Measurements from ENCODE around the gene TNNI2.
"Not testable (repeated sequence)": the region's sequence is repeated elsewhere in the genome, so short reads cannot be mapped to it uniquely, and the experiment has no call there.

Gene TNNI2

GRCh38 chr11:1810761-1811160 lies 28.0 kb upstream of the TNNI2 start:
- Histone ChIP-seq H3K9ac (ENCODE audit: low read length in 2 of 2) (no peak overlapping the region), H3K36me3 (ENCODE audit: control insufficient read depth in 2 of 2, insufficient read depth in 2 of 2, low read length in 2 of 2) (no peaks in the 10 kb centered on the region), H3K27me3 (ENCODE audit: control insufficient read depth in 1 of 2, insufficient read depth in 2 of 2, low read length in 2 of 2) (peaks cover 3 to 7% of the 10 kb centered on the region in 2 donors), H3K4me1 (ENCODE audit: control insufficient read depth, insufficient read depth, low read length) (no peaks in the 10 kb centered on the region), H3K27ac (ENCODE audit: low read length) (no peak overlapping the region), H3K4me3 (ENCODE audit: low read length in 2 of 2) (no peak overlapping the region), H3K9me3 (ENCODE audit: control insufficient read depth in 2 of 2, low read length in 2 of 2) (peaks cover 3 to 4% of the 10 kb centered on the region in 2 donors)

- peaks cover 3 to 4% of the 10 kb centered on the region in 2 donors for H3K9me3 ChIP-seq (ENCODE audit: control insufficient read depth in 2 of 2, low read length in 2 of 2)
- no peaks in the 10 kb centered on the region for H3K36me3 ChIP-seq (ENCODE audit: control insufficient read depth in 2 of 2, insufficient read depth in 2 of 2, low read length in 2 of 2)
- no peak overlapping the region for H3K9ac ChIP-seq (ENCODE audit: low read length in 2 of 2)
- peaks cover 3 to 7% of the 10 kb centered on the region in 2 donors for H3K27me3 ChIP-seq (ENCODE audit: control insufficient read depth in 1 of 2, insufficient read depth in 2 of 2, low read length in 2 of 2)
- H3K4me3 ChIP-seq (ENCODE audit: low read length in 2 of 2), result no peak overlapping the region
- H3K27ac ChIP-seq (ENCODE audit: low read length), result no peak overlapping the region
- no peaks in the 10 kb centered on the region for H3K4me1 ChIP-seq (ENCODE audit: control insufficient read depth, insufficient read depth, low read length)
Measured at GRCh38 chr11:1812274-1812673, 26.5 kb upstream of the TNNI2 start.

GRCh38 chr11:1812801-1813200 lies 26.0 kb upstream of the TNNI2 start:
- Histone ChIP-seq H3K4me3 (ENCODE audit: low read length in 2 of 2) (no peak overlapping the region), H3K27me3 (ENCODE audit: control insufficient read depth in 1 of 2, insufficient read depth in 2 of 2, low read length in 2 of 2) (peaks cover 3 to 5% of the 10 kb centered on the region in 2 donors), H3K4me1 (ENCODE audit: control insufficient read depth, insufficient read depth, low read length) (no peaks in the 10 kb centered on the region), H3K9ac (ENCODE audit: low read length in 2 of 2) (no peak overlapping the region), H3K9me3 (ENCODE audit: control insufficient read depth in 2 of 2, low read length in 2 of 2) (peaks cover 3 to 4% of the 10 kb centered on the region in 2 donors), H3K36me3 (ENCODE audit: control insufficient read depth in 2 of 2, insufficient read depth in 2 of 2, low read length in 2 of 2) (no peaks in the 10 kb centered on the region), H3K27ac (ENCODE audit: low read length) (no peak overlapping the region)

- not testable (repeated sequence) for H3K27ac ChIP-seq (ENCODE audit: low read length); H3K9me3 ChIP-seq (ENCODE audit: control insufficient read depth in 2 of 2, low read length in 2 of 2); H3K4me1 ChIP-seq (ENCODE audit: control insufficient read depth, insufficient read depth, low read length); H3K36me3 ChIP-seq (ENCODE audit: control insufficient read depth in 2 of 2, insufficient read depth in 2 of 2, low read length in 2 of 2); H3K27me3 ChIP-seq (ENCODE audit: control insufficient read depth in 1 of 2, insufficient read depth in 2 of 2, low read length in 2 of 2); H3K9ac ChIP-seq (ENCODE audit: low read length in 2 of 2); H3K4me3 ChIP-seq (ENCODE audit: low read length in 2 of 2)
Measured at GRCh38 chr11:1813356-1813755, 25.4 kb upstream of the TNNI2 start.

GRCh38 chr11:1814691-1815090 lies 24.1 kb upstream of the TNNI2 start:
- no peak overlapping the region for H3K4me3 ChIP-seq (ENCODE audit: low read length in 2 of 2)
- no peak overlapping the region for H3K27ac ChIP-seq (ENCODE audit: low read length)
- H3K9me3 ChIP-seq (ENCODE audit: control insufficient read depth in 2 of 2, low read length in 2 of 2), result peaks cover 7 to 14% of the 10 kb centered on the region in 2 donors
- peaks cover 3 to 5% of the 10 kb centered on the region in 2 donors for H3K27me3 ChIP-seq (ENCODE audit: control insufficient read depth in 1 of 2, insufficient read depth in 2 of 2, low read length in 2 of 2)
- no peak overlapping the region for H3K9ac ChIP-seq (ENCODE audit: low read length in 2 of 2)
- H3K4me1 ChIP-seq (ENCODE audit: control insufficient read depth, insufficient read depth, low read length), result no peaks in the 10 kb centered on the region
- no peaks in the 10 kb centered on the region for H3K36me3 ChIP-seq (ENCODE audit: control insufficient read depth in 2 of 2, insufficient read depth in 2 of 2, low read length in 2 of 2)

GRCh38 chr11:1815311-1815710 lies 23.5 kb upstream of the TNNI2 start:
- no peaks in the 10 kb centered on the region for H3K4me1 ChIP-seq (ENCODE audit: control insufficient read depth, insufficient read depth, low read length)
- no peaks in the 10 kb centered on the region for H3K36me3 ChIP-seq (ENCODE audit: control insufficient read depth in 2 of 2, insufficient read depth in 2 of 2, low read length in 2 of 2)
- no peak overlapping the region for H3K9ac ChIP-seq (ENCODE audit: low read length in 2 of 2)
- peaks cover 3 to 5% of the 10 kb centered on the region in 2 donors for H3K27me3 ChIP-seq (ENCODE audit: control insufficient read depth in 1 of 2, insufficient read depth in 2 of 2, low read length in 2 of 2)
- H3K4me3 ChIP-seq (ENCODE audit: low read length in 2 of 2), result no peak overlapping the region
- peaks cover 7 to 14% of the 10 kb centered on the region in 2 donors for H3K9me3 ChIP-seq (ENCODE audit: control insufficient read depth in 2 of 2, low read length in 2 of 2)
- no peak overlapping the region for H3K27ac ChIP-seq (ENCODE audit: low read length)

- Histone ChIP-seq H3K9ac (ENCODE audit: low read length in 2 of 2) (no peak overlapping the region), H3K4me1 (ENCODE audit: control insufficient read depth, insufficient read depth, low read length) (no peaks in the 10 kb centered on the region), H3K27ac (ENCODE audit: low read length) (no peak overlapping the region)
Measured at GRCh38 chr11:1815751-1816150, 23.0 kb upstream of the TNNI2 start.

GRCh38 chr11:1817000-1817399 lies 21.8 kb upstream of the TNNI2 start:
- no peaks in the 10 kb centered on the region for H3K36me3 ChIP-seq (ENCODE audit: control insufficient read depth in 2 of 2, insufficient read depth in 2 of 2, low read length in 2 of 2)
- no peaks in the 10 kb centered on the region for H3K4me1 ChIP-seq (ENCODE audit: control insufficient read depth, insufficient read depth, low read length)
- no peak overlapping the region for H3K27ac ChIP-seq (ENCODE audit: low read length)
- H3K9me3 ChIP-seq (ENCODE audit: control insufficient read depth in 2 of 2, low read length in 2 of 2), result peaks cover 7 to 14% of the 10 kb centered on the region in 2 donors
- no peak overlapping the region for H3K9ac ChIP-seq (ENCODE audit: low read length in 2 of 2)
- no peak overlapping the region for H3K4me3 ChIP-seq (ENCODE audit: low read length in 2 of 2)
- peaks cover 3 to 5% of the 10 kb centered on the region in 2 donors for H3K27me3 ChIP-seq (ENCODE audit: control insufficient read depth in 1 of 2, insufficient read depth in 2 of 2, low read length in 2 of 2)

More at GRCh38 chr11:1815751-1816150, 23.0 kb upstream of the TNNI2 start:
- H3K9me3 ChIP-seq (ENCODE audit: control insufficient read depth in 2 of 2, low read length in 2 of 2), result peaks cover 7 to 14% of the 10 kb centered on the region in 2 donors
- H3K36me3 ChIP-seq (ENCODE audit: control insufficient read depth in 2 of 2, insufficient read depth in 2 of 2, low read length in 2 of 2), result no peaks in the 10 kb centered on the region
- H3K27me3 ChIP-seq (ENCODE audit: control insufficient read depth in 1 of 2, insufficient read depth in 2 of 2, low read length in 2 of 2), result peaks cover 3 to 5% of the 10 kb centered on the region in 2 donors
- H3K4me3 ChIP-seq (ENCODE audit: low read length in 2 of 2), result no peak overlapping the region

GRCh38 chr11:1817511-1817910 lies 21.3 kb upstream of the TNNI2 start:
- H3K9me3 ChIP-seq (ENCODE audit: control insufficient read depth in 2 of 2, low read length in 2 of 2), result peaks cover 4 to 10% of the 10 kb centered on the region in 2 donors
- H3K36me3 ChIP-seq (ENCODE audit: control insufficient read depth in 2 of 2, insufficient read depth in 2 of 2, low read length in 2 of 2), result no peaks in the 10 kb centered on the region
- H3K9ac ChIP-seq (ENCODE audit: low read length in 2 of 2), result no peak overlapping the region
- no peaks in the 10 kb centered on the region for H3K4me1 ChIP-seq (ENCODE audit: control insufficient read depth, insufficient read depth, low read length)
- no peak overlapping the region for H3K27ac ChIP-seq (ENCODE audit: low read length)
- no peak overlapping the region for H3K4me3 ChIP-seq (ENCODE audit: low read length in 2 of 2)
- H3K27me3 ChIP-seq (ENCODE audit: control insufficient read depth in 1 of 2, insufficient read depth in 2 of 2, low read length in 2 of 2), result peaks cover 2 to 3% of the 10 kb centered on the region in 2 donors

GRCh38 chr11:1819074-1819473 lies 19.7 kb upstream of the TNNI2 start:
- peaks cover 4 to 10% of the 10 kb centered on the region in 2 donors for H3K9me3 ChIP-seq (ENCODE audit: control insufficient read depth in 2 of 2, low read length in 2 of 2)
- no peaks in the 10 kb centered on the region for H3K36me3 ChIP-seq (ENCODE audit: control insufficient read depth in 2 of 2, insufficient read depth in 2 of 2, low read length in 2 of 2)
- H3K4me3 ChIP-seq (ENCODE audit: low read length in 2 of 2), result no peak overlapping the region
- no peaks in the 10 kb centered on the region for H3K4me1 ChIP-seq (ENCODE audit: control insufficient read depth, insufficient read depth, low read length)
- H3K9ac ChIP-seq (ENCODE audit: low read length in 2 of 2), result no peak overlapping the region
- H3K27ac ChIP-seq (ENCODE audit: low read length), result no peak overlapping the region
- peaks cover 0 to 3% of the 10 kb centered on the region in 2 donors for H3K27me3 ChIP-seq (ENCODE audit: control insufficient read depth in 1 of 2, insufficient read depth in 2 of 2, low read length in 2 of 2)

- no peak overlapping the region for H3K9ac ChIP-seq (ENCODE audit: low read length in 2 of 2)
- H3K4me3 ChIP-seq (ENCODE audit: low read length in 2 of 2), result no peak overlapping the region
- H3K4me1 ChIP-seq (ENCODE audit: control insufficient read depth, insufficient read depth, low read length), result no peaks in the 10 kb centered on the region
- H3K36me3 ChIP-seq (ENCODE audit: control insufficient read depth in 2 of 2, insufficient read depth in 2 of 2, low read length in 2 of 2), result no peaks in the 10 kb centered on the region
- peaks cover 4 to 10% of the 10 kb centered on the region in 2 donors for H3K9me3 ChIP-seq (ENCODE audit: control insufficient read depth in 2 of 2, low read length in 2 of 2)
- H3K27me3 ChIP-seq (ENCODE audit: control insufficient read depth in 1 of 2, insufficient read depth in 2 of 2, low read length in 2 of 2), result no peaks in the 10 kb centered on the region
- H3K27ac ChIP-seq (ENCODE audit: low read length), result no peak overlapping the region
Measured at GRCh38 chr11:1820463-1821325, 18.1 kb upstream of the TNNI2 start.

Data from stomach smooth muscle (tissue), 2 donors.